Measurements from ENCODE around the gene LIPJ. TPM values are rescaled to one million over a fixed set of nuclear protein-coding genes. Genes with fewer than 3 reads are reported as not detected.
A peak's percentile ranks its signal among the peaks of the same experiment; 100 is the strongest.

Gene LIPJ
- total RNA-seq, 1 experiment from 2014 or later = not detected

DNA sequence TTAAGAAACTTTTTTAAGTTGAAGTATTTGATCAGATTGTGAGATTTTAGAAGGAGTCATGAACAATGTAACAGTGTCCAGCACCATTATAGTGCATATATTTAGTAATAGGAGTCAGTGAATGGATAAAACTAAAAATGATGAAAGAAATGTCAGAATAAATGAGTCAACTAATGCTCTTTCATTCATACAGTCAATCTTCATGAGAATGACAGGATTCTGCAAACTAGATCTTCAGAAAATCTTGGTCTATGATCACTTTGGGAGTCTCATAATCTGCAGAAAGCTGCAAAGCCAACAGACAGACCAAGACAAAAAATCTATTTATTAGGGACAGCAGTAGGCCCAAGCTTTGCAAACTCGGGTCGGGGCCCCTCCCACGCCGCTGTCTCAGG is 4.2 kb upstream of the LIPJ start:
- TF ChIP-seq CTCF (IDR thresholded peaks at IDR 0.05; ENCODE audit: unreplicated experiment) = no peak
- ChIA-PET CTCF (no interaction called here), POLR2A (interaction anchor here (0.6 kb wide), 1 partner anchor 276 kb away, joined by 3 read pairs; no protein-coding TSS in a partner anchor)
- Mint-ChIP-seq H3K4me1 (ENCODE audit: insufficient read depth, unreplicated experiment) (no peaks in the 10 kb centered on the region), H3K27me3 (ENCODE audit: insufficient read depth, unreplicated experiment) (no peaks in the 10 kb centered on the region), H3K9me3 (ENCODE audit: unreplicated experiment) (no peaks in the 10 kb centered on the region), H3K27ac (ENCODE audit: low read depth, unreplicated experiment) (no peak overlapping the region), H3K4me3 (ENCODE audit: unreplicated experiment) (no peak overlapping the region), H3K36me3 (ENCODE audit: insufficient read depth, unreplicated experiment) (no peaks in the 10 kb centered on the region)
- BruUV-seq (replicated peaks) = no TSS peak
- intact Hi-C loops (cut with micrococcal nuclease) = no loop called here
- no peak for DNase-seq (ENCODE audit: unreplicated experiment)

- no peaks in the 10 kb centered on the region for H3K36me3 Mint-ChIP-seq (ENCODE audit: insufficient read depth, unreplicated experiment)
- H3K4me3 Mint-ChIP-seq (ENCODE audit: unreplicated experiment) = no peak within 1 kb of the TSS
- DNase-seq (ENCODE audit: unreplicated experiment) = no peak
- no peaks in the 10 kb centered on the region for H3K9me3 Mint-ChIP-seq (ENCODE audit: unreplicated experiment)
- no peaks in the 10 kb centered on the region for H3K27me3 Mint-ChIP-seq (ENCODE audit: insufficient read depth, unreplicated experiment)
- ChIA-PET POLR2A (interaction anchor here (0.6 kb wide), 1 partner anchor 277 kb away, joined by 3 read pairs; no protein-coding TSS in a partner anchor), CTCF (interaction anchor here (0.6 kb wide), 1 partner anchor 209 kb away, joined by 3 read pairs; no protein-coding TSS in a partner anchor)
- TF ChIP-seq CTCF (IDR thresholded peaks at IDR 0.05; ENCODE audit: unreplicated experiment) = peak; percentile 22
- BruUV-seq (replicated peaks) = no TSS peak
- no peak within 1 kb of the TSS for H3K27ac Mint-ChIP-seq (ENCODE audit: low read depth, unreplicated experiment)
- intact Hi-C loops (cut with micrococcal nuclease) = no loop called here
- no peaks in the 10 kb centered on the region for H3K4me1 Mint-ChIP-seq (ENCODE audit: insufficient read depth, unreplicated experiment)
Measured at GRCh38 chr10:88582806-88583583, 3.6 kb upstream of the LIPJ start, which contains the start of gene RNLS. Gene RNLS (minus strand): TSS chr10:88583318.

DNA sequence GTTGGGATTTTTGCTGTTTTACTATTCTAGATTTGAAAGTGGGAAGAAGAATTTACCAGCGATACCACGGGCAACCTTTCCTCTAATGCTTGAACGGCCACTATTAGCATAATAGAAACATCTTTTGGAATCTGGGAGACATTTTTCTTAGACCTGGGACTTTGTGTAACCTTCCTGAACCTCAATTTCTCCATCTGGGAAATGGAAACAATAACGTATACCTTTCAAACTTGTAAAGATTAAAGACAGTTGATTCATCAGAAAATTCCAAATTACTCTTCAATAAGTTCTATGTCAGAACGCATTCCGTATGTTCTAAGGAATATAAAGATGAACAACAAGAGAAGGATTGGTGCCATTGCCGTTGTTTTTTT is 3.0 kb upstream of the LIPJ start:
- ChIA-PET CTCF (interaction anchor here (0.6 kb wide), 1 partner anchor 209 kb away, joined by 3 read pairs; no protein-coding TSS in a partner anchor), POLR2A (no interaction called here)
- H3K27me3 Mint-ChIP-seq (ENCODE audit: insufficient read depth, unreplicated experiment) = no peaks in the 10 kb centered on the region
- H3K9me3 Mint-ChIP-seq (ENCODE audit: unreplicated experiment) = no peaks in the 10 kb centered on the region
- intact Hi-C loops (cut with micrococcal nuclease) = no loop called here
- no peak for DNase-seq (ENCODE audit: unreplicated experiment)
- H3K4me1 Mint-ChIP-seq (ENCODE audit: insufficient read depth, unreplicated experiment) = no peaks in the 10 kb centered on the region
- H3K36me3 Mint-ChIP-seq (ENCODE audit: insufficient read depth, unreplicated experiment) = no peaks in the 10 kb centered on the region
- no TSS peak for BruUV-seq (replicated peaks)
- H3K4me3 Mint-ChIP-seq (ENCODE audit: unreplicated experiment) = no peak overlapping the region
- H3K27ac Mint-ChIP-seq (ENCODE audit: low read depth, unreplicated experiment) = no peak overlapping the region
- TF ChIP-seq CTCF (IDR thresholded peaks at IDR 0.05; ENCODE audit: unreplicated experiment) = no peak

GRCh38 chr10:88592381-88592780 is 5.8 kb downstream of the LIPJ start:
- intact Hi-C loops (cut with micrococcal nuclease) = no loop called here
- H3K27ac Mint-ChIP-seq (ENCODE audit: low read depth, unreplicated experiment) = no peak overlapping the region
- BruUV-seq (replicated peaks) = no TSS peak
- no peaks in the 10 kb centered on the region for H3K27me3 Mint-ChIP-seq (ENCODE audit: insufficient read depth, unreplicated experiment)
- TF ChIP-seq CTCF (IDR thresholded peaks at IDR 0.05; ENCODE audit: unreplicated experiment) = no peak
- H3K36me3 Mint-ChIP-seq (ENCODE audit: insufficient read depth, unreplicated experiment) = no peaks in the 10 kb centered on the region
- no peaks in the 10 kb centered on the region for H3K9me3 Mint-ChIP-seq (ENCODE audit: unreplicated experiment)
- peak; percentile 5 for DNase-seq (ENCODE audit: unreplicated experiment)
- H3K4me1 Mint-ChIP-seq (ENCODE audit: insufficient read depth, unreplicated experiment) = no peaks in the 10 kb centered on the region
- H3K4me3 Mint-ChIP-seq (ENCODE audit: unreplicated experiment) = no peak overlapping the region
- ChIA-PET POLR2A (interaction anchor here (1.1 kb wide), 1 partner anchor 398 kb away, joined by 4 read pairs; no protein-coding TSS in a partner anchor), CTCF (no interaction called here)
